KOPT-K1 (cell line): ENCODE measurements around the gene NAV3.

Experiments
- H3K27ac ChIP-seq: fragments of 200-600 bp; sonication (generic); 2 replicates; pipeline ENCODE4 v1.5.1; 2016; ENCODE audit warnings: antibody characterized with exemption, mild to moderate bottlenecking, low read depth, low read length; ENCODE audit not compliant: poor library complexity, severe bottlenecking
- H3K36me3 ChIP-seq: fragments of 200-600 bp; sonication (generic); 2 replicates; pipeline ENCODE4 v1.5.1; 2017; ENCODE audit warnings: antibody characterized with exemption, mild to moderate bottlenecking, low read length, moderate library complexity; ENCODE audit not compliant: insufficient read depth
- H3K9me3 ChIP-seq: fragments of 200-600 bp; sonication (generic); 2 replicates; pipeline ENCODE4 v1.5.1; 2017; ENCODE audit warnings: antibody characterized with exemption, low read length, mild to moderate bottlenecking; ENCODE audit not compliant: insufficient read depth, poor library complexity, severe bottlenecking

Gene NAV3

DNA sequence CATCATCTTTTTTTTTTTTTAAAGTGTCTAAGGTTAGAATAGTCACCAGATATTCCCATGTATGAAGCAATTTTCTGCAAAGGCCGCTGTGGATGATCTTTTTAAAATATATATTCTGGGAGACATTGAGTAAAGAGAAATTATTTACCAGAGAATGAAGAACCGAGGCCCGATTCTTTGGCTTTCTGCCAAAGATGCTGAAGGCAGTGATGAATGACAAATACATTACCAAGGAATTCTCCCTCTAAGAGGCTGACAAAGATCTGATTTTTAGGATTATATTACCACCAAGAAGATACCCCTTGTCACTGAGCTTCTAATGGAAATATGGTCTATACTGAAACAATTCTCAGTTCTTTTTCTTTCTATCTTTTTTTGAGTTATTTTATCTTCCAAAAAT lies 336.8 kb downstream of the NAV3 start:
- H3K9me3 ChIP-seq, result no peaks in the 10 kb centered on the region
- no peak overlapping the region for H3K27ac ChIP-seq
- no peaks in the 10 kb centered on the region for H3K36me3 ChIP-seq

DNA sequence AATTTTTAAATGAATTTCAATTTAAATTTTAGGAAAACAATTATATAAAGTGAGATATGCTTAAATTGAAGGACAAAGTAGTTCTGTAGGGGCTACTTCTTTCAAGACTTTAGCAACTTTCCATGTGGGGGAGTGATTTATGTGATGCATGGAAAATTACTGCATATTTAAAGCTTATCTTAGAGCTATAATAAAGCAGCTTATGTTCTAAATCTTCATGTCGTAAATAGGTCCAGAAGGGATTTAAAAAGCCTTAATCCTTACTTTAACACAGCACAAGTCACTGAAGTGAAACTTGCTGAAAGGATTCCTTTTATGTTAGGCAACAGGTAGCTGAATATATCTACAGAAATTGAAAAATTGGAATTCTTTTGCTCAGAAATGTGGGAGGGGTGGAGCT lies 340.4 kb downstream of the NAV3 start:
- no peaks in the 10 kb centered on the region for H3K9me3 ChIP-seq
- no peaks in the 10 kb centered on the region for H3K36me3 ChIP-seq
- H3K27ac ChIP-seq, result no peak overlapping the region

DNA sequence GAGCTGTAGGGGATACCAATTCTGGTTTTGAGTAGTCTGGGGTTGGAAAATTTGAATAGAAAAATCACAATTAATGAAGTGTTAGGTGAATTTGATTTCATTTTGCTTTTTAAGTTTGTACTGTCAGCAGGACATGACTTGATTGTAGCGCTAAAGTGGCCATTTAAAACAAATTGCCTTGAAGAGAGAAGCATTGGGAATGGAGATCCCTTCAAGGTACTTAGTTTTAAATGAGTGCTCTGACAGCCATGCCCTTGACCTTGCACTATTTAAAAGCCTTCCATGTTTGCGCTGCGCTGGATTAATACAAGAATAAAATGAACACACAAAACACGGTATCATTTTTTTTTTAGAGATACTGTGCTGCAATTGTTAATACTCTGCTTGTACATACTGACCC lies 345.9 kb downstream of the NAV3 start:
- H3K36me3 ChIP-seq, result no peaks in the 10 kb centered on the region
- no peak overlapping the region for H3K27ac ChIP-seq
- H3K9me3 ChIP-seq, result no peaks in the 10 kb centered on the region

DNA sequence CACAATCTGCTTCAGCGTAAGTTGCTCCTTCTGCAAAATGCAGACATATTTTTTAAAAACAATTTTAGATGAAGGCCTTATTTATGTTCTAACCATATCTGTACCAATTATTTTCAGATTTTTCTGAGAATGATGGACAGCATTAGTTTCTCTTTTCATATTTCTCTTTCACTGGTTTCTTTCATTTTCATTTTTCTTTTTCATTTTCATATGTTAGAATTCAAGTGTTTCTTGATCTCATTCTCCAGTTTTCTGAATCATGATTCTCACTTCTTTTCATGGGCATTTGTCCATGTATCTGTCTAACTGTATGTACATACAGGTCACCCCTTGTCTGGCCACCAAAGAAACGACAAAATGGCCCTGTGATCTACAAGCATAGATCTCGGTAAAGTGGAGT lies 346.6 kb downstream of the NAV3 start:
- H3K9me3 ChIP-seq, result no peaks in the 10 kb centered on the region
- no peak overlapping the region for H3K27ac ChIP-seq
- no peaks in the 10 kb centered on the region for H3K36me3 ChIP-seq

DNA sequence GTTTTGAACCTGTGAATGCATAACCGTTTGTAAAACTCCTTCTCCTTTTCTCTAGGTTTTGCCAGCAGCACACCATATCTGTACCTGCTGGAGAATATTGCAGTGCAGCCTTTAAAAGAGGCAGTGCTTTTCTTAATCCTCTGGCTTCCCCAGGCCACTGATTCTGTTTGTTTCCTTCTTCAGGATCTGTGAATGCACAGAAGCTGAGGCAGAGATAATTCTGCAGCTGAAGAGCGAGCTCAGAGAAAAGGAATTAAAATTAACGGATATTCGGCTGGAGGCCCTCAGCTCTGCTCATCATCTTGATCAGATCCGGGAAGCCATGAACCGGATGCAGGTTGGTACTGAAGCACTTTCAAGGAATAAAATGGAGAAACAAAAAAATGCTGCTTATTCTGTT lies 348.7 kb downstream of the NAV3 start:
- H3K36me3 ChIP-seq, result no peaks in the 10 kb centered on the region
- H3K9me3 ChIP-seq, result no peaks in the 10 kb centered on the region
- no peak overlapping the region for H3K27ac ChIP-seq

DNA sequence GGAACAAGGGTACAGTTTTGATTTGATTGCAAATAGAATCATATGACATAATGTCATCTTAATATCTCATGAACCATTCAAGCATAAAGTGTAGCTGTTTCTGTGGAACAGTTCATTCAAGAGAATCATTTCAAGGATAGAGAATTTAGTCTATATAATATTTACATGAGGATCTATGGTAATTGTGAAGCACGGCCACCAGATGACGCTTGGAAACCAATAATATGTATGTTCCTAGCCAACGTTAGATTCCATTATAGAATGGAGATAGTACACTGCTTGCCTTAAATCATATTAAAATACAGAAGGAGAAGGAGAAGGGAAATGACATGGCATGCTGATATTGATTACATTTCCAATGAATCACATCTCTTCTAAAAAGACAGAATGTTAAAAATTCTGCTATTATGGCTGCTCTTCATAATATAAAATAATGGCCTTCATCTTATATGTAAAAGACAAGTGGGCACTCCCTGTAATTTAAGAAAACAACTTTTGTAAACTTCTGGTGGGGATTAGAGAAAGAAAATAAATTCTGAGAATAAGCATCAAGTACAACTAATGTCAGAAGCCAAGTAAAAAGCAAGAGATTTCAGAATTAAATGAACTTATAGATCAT lies 351.0 kb downstream of the NAV3 start:
- H3K36me3 ChIP-seq, result no peaks in the 10 kb centered on the region
- no peak overlapping the region for H3K27ac ChIP-seq
- no peaks in the 10 kb centered on the region for H3K9me3 ChIP-seq

DNA sequence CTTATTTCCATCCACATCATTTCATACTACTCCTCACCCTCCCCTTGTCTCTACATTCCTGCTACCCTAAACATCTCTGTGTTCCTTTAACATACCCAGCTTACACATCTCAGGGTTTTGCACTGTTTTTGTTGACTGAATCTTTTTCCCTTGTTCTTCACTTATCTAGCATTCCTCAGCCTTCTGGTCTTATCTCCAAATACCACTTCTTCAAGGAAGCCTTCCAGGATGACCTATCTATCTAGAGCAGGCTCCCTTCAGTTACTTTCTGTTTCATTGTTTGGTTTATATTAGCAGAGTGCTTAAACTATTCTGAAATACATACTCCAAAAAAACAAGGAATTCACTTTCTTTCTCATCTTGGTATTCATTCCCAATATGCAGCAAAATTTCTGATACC lies 353.1 kb downstream of the NAV3 start:
- H3K36me3 ChIP-seq, result no peaks in the 10 kb centered on the region
- no peak overlapping the region for H3K27ac ChIP-seq
- no peaks in the 10 kb centered on the region for H3K9me3 ChIP-seq

DNA sequence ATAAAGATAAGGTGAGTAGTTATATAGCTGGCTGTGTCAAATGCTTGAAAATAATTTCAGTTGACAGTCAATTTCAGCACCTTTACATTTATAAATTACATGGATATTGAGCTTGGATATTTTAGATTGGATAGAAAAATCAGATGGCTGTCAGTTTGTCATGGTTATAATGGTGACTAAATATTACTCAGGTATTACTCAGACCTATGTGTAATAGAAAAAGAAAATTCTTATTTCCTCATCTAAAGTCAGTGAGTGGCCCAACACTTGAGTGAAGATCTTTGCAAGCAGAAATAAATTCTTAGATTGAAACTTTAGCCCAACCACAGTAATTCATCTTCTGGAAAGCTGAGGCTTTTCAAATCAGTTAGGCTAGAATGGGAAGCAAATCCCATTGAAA lies 354.4 kb downstream of the NAV3 start:
- Histone ChIP-seq H3K27ac (no peak overlapping the region), H3K9me3 (no peaks in the 10 kb centered on the region), H3K36me3 (no peaks in the 10 kb centered on the region)

DNA sequence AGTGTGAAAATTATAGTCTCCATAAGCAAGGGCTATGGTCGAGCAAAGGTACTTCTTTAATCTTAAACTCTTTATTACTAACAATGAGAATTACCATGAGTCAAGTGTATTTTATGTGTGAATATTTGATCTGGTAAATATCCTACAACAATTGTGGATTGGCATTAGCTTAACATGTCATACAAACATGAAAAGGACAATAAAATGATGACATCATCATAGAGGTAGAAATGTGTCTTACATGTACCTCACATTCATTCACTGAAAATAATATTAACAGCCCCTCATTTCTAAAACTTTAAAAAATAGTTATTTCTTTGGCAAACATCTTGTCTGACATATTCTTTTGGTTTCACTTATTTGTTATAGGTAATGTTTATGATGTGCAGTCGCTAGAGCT lies 355.0 kb downstream of the NAV3 start:
- Histone ChIP-seq H3K9me3 (no peaks in the 10 kb centered on the region), H3K27ac (no peak overlapping the region), H3K36me3 (no peaks in the 10 kb centered on the region)

DNA sequence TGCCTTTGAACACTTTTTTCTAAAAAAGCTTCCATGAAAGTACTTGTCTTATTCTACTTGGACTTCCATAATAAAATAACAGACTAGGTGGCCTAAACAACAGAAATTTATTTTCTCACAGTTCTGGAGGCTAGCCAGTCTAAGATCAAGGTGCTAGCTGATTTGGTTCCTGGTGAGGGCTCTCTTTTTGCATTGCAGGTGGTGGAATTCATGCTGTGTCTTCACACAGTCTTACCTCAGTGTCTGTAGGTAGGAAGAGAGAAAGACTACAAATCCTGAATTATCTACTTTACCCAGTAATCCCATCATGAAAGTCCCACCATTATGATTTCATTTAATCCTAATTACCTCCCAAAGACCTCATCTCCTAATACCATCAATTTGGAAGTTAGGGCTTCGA lies 356.0 kb downstream of the NAV3 start:
- Histone ChIP-seq H3K9me3 (no peaks in the 10 kb centered on the region), H3K27ac (no peak overlapping the region), H3K36me3 (no peaks in the 10 kb centered on the region)

DNA sequence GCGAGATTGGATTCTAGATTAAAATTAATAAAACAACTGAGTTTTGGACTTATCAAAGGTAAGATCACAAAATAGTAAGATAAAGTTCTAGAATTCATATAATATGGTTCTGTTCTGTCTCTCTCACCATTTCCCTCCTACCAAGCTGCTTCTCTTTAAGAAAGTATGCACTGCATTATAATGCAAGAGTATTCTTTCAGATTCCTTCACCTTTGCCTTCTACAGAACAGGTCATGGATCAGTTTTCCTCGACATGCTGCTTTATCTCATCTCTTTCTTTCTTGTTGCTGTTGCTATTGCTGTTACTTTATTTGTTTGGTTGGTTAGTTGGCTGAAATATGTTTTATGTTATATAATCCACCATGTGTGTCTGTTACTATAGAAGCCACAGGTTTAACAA lies 357.0 kb downstream of the NAV3 start:
- no peaks in the 10 kb centered on the region for H3K36me3 ChIP-seq
- no peaks in the 10 kb centered on the region for H3K9me3 ChIP-seq
- H3K27ac ChIP-seq, result no peak overlapping the region

DNA sequence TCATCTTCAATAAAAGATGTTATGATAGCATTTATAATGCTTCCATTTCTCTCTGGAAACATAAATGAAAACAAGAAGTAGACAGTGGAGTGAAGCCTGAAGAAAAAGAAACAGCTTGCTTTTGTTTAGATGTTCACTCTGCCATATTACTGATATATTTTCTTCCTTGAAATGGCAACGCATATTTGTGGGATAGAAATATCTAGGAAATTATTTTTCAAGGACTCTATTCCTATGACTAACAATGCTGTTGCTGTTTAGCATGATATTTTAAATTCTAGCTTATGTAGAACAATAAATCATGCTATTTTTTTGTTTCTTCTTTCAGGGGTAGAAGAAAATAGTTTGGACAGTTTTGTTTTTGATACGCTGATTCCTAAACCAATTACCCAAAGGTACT lies 359.0 kb downstream of the NAV3 start:
- Histone ChIP-seq H3K9me3 (no peaks in the 10 kb centered on the region), H3K27ac (no peak overlapping the region), H3K36me3 (no peaks in the 10 kb centered on the region)

DNA sequence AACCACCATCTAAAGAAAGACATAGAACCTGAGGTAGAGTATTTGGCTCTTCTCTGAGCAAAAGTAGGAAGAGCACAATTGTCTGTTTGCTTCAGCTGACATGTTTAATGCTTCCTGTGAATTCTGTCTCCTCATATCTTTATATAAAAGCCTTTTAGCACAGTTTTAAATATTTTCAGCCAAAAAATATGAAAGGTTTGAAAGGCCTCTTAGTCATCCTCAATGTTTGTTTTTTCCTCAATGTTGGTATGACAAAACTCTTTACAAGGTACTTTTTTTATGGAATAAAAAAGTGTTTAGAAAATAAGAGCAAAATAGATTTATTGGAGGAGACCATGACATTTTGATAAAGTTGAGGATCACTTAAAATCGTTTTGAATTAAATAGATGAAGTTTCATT lies 360.9 kb downstream of the NAV3 start:
- H3K9me3 ChIP-seq, result no peaks in the 10 kb centered on the region
- H3K36me3 ChIP-seq, result no peaks in the 10 kb centered on the region
- no peak overlapping the region for H3K27ac ChIP-seq

DNA sequence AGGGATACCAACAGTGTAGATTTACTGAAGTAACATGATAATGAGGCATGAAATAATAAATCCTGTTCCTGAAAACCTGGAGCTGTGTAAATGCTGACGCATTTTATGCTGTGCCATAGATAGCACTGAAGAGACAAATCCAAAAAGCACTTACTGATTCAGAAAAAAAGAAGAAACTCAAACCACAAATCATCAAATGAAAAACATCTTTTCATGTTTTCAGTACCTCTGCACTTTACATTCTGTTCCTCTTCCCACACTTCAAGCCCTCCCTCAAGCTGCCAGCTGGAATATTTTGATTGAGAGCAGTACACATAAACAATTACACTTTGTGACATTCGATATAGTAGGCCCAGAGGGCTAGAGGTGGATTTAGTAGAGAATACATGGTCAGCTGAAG lies 362.3 kb downstream of the NAV3 start:
- Histone ChIP-seq H3K9me3 (no peaks in the 10 kb centered on the region), H3K27ac (no peak overlapping the region), H3K36me3 (no peaks in the 10 kb centered on the region)

DNA sequence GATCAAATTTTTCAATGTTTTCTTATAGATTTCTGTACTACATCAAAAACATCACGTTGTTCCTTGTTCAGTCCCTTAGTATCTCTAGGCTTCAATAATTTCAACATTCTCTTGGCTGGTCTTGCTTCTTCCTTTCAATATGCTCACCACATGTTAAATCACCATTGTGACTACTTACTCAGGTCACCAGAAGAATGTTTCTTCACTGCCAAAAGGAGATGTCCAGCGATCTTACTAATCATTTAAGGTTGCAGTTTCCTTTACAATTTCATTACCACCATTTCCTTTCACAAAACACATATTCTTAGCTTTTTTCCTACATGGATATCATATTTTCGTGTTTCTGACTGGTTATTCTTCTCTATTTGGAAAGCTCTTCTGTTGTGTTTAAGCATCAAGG lies 363.8 kb downstream of the NAV3 start:
- no peaks in the 10 kb centered on the region for H3K36me3 ChIP-seq
- H3K27ac ChIP-seq, result no peak overlapping the region
- no peaks in the 10 kb centered on the region for H3K9me3 ChIP-seq

DNA sequence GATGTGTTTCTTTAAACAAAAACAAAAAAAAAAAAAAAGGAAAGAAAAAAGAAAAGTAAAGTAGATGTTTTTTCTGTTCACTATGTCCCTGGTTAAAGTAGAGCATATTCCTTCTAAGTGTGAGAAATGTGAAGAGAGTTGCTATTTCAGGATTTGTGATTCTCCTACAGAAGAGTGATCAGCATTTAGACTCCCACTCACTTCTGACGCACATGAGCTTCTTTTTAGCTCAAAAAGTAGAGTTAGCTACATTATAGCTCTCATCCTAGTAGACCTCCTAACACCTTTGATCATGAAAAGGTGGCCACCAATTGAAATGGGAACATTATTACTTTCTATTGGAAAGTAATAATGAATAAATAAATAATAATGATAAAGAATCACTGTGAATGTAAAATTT lies 368.2 kb downstream of the NAV3 start:
- H3K9me3 ChIP-seq, result no peaks in the 10 kb centered on the region
- H3K27ac ChIP-seq, result no peak overlapping the region
- no peaks in the 10 kb centered on the region for H3K36me3 ChIP-seq

DNA sequence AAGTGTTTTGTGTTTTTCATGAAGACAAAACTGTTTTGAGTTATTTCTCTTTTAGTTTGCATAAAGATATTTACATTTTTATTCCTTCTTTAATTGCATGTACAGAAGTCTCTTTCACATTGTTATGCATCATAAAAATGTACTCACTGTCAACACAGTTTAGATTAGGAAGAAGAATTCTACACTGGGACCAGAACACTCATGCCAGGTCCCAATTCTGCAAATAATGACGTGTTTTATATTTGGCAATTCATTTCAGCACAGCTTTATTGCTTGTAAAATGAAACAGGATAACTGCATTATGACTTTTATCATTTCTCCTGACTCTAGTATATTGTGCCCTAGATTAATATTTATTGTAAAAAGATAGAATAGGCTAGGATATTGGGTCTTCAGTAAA lies 369.2 kb downstream of the NAV3 start:
- Histone ChIP-seq H3K27ac (no peak overlapping the region), H3K36me3 (no peaks in the 10 kb centered on the region), H3K9me3 (no peaks in the 10 kb centered on the region)
